ENCODE data around the gene EBF4.
"Not testable (repeated sequence)": the region's sequence is repeated elsewhere in the genome, so short reads cannot be mapped to it uniquely, and the experiment has no call there.

GRCh38 chr20:2682040-2682439 lies 10.5 kb upstream of the EBF4 start:
- TF ChIP-seq EZH2 (IDR thresholded peaks at IDR 0.05; ENCODE audit: borderline replicate concordance, insufficient read depth, low read length, poor library complexity, severe bottlenecking); MXI1 (conservative IDR thresholded peaks at IDR 0.05; ENCODE audit: poor library complexity, severe bottlenecking); REST (IDR thresholded peaks at IDR 0.05; ENCODE audit: borderline replicate concordance); POLR2AphosphoS5 (IDR thresholded peaks at IDR 0.05); SMC3 (conservative IDR thresholded peaks at IDR 0.05; ENCODE audit: poor library complexity); TAF1 (IDR thresholded peaks at IDR 0.05; ENCODE audit: low read depth); EP300 (conservative IDR thresholded peaks at IDR 0.05; ENCODE audit: poor library complexity, severe bottlenecking): not testable (repeated sequence)
- TF ChIP-seq, protein P1, sequence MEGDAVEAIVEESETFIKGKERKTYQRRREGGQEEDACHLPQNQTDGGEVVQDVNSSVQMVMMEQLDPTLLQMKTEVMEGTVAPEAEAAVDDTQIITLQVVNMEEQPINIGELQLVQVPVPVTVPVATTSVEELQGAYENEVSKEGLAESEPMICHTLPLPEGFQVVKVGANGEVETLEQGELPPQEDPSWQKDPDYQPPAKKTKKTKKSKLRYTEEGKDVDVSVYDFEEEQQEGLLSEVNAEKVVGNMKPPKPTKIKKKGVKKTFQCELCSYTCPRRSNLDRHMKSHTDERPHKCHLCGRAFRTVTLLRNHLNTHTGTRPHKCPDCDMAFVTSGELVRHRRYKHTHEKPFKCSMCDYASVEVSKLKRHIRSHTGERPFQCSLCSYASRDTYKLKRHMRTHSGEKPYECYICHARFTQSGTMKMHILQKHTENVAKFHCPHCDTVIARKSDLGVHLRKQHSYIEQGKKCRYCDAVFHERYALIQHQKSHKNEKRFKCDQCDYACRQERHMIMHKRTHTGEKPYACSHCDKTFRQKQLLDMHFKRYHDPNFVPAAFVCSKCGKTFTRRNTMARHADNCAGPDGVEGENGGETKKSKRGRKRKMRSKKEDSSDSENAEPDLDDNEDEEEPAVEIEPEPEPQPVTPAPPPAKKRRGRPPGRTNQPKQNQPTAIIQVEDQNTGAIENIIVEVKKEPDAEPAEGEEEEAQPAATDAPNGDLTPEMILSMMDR (IDR thresholded peaks at IDR 0.05; ENCODE audit: poor library complexity, severe bottlenecking): not testable (repeated sequence)

Measured in neural cell (in vitro differentiated cells).